ENCODE results near the gene LIN37. TPM values are rescaled to one million over a fixed set of nuclear protein-coding genes. Genes with fewer than 3 reads are reported as not detected.

The LIN37 gene
- total and polyA plus RNA-seq, 2 experiments from 2014 or later: 4.3 to 6.8 TPM

DNA sequence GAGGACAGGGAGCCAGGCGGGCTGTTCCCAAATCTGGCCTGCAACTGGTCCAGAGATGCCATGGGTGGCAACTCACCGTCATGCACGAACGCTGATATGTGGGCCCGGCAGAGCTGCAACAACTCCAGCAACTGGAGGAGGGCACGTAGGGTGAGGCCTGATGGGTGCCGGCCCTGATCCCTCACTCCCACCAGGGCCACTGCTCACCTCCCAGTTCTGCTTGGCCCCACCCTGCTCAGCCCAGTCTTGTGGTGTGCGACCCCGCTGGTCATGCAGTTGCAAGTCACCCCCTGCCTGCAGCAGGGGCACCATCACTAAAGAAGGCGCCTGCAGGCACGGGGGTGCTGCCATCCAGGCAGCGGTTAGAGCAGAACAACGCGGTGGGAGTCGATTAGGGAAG is 43.9 kb downstream of the LIN37 start:
- no peak for TF ChIP-seq STAT1 (IDR thresholded peaks at IDR 0.05; ENCODE audit: unreplicated experiment)
- TF ChIP-seq, protein P1, sequence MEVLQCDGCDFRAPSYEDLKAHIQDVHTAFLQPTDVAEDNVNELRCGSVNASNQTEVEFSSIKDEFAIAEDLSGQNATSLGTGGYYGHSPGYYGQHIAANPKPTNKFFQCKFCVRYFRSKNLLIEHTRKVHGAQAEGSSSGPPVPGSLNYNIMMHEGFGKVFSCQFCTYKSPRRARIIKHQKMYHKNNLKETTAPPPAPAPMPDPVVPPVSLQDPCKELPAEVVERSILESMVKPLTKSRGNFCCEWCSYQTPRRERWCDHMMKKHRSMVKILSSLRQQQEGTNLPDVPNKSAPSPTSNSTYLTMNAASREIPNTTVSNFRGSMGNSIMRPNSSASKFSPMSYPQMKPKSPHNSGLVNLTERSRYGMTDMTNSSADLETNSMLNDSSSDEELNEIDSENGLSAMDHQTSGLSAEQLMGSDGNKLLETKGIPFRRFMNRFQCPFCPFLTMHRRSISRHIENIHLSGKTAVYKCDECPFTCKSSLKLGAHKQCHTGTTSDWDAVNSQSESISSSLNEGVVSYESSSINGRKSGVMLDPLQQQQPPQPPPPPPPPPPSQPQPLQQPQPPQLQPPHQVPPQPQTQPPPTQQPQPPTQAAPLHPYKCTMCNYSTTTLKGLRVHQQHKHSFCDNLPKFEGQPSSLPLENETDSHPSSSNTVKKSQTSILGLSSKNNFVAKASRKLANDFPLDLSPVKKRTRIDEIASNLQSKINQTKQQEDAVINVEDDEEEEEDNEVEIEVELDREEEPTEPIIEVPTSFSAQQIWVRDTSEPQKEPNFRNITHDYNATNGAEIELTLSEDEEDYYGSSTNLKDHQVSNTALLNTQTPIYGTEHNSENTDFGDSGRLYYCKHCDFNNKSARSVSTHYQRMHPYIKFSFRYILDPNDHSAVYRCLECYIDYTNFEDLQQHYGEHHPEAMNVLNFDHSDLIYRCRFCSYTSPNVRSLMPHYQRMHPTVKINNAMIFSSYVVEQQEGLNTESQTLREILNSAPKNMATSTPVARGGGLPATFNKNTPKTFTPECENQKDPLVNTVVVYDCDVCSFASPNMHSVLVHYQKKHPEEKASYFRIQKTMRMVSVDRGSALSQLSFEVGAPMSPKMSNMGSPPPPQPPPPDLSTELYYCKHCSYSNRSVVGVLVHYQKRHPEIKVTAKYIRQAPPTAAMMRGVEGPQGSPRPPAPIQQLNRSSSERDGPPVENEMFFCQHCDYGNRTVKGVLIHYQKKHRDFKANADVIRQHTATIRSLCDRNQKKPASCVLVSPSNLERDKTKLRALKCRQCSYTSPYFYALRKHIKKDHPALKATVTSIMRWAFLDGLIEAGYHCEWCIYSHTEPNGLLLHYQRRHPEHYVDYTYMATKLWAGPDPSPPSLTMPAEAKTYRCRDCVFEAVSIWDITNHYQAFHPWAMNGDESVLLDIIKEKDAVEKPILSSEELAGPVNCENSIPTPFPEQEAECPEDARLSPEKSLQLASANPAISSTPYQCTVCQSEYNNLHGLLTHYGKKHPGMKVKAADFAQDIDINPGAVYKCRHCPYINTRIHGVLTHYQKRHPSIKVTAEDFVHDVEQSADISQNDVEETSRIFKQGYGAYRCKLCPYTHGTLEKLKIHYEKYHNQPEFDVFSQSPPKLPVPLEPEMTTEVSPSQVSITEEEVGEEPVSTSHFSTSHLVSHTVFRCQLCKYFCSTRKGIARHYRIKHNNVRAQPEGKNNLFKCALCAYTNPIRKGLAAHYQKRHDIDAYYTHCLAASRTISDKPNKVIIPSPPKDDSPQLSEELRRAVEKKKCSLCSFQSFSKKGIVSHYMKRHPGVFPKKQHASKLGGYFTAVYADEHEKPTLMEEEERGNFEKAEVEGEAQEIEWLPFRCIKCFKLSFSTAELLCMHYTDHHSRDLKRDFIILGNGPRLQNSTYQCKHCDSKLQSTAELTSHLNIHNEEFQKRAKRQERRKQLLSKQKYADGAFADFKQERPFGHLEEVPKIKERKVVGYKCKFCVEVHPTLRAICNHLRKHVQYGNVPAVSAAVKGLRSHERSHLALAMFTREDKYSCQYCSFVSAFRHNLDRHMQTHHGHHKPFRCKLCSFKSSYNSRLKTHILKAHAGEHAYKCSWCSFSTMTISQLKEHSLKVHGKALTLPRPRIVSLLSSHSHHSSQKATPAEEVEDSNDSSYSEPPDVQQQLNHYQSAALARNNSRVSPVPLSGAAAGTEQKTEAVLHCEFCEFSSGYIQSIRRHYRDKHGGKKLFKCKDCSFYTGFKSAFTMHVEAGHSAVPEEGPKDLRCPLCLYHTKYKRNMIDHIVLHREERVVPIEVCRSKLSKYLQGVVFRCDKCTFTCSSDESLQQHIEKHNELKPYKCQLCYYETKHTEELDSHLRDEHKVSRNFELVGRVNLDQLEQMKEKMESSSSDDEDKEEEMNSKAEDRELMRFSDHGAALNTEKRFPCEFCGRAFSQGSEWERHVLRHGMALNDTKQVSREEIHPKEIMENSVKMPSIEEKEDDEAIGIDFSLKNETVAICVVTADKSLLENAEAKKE (CRISPR knock-in tag; IDR thresholded peaks at IDR 0.05): no peak
- TF ChIP-seq, protein P2, sequence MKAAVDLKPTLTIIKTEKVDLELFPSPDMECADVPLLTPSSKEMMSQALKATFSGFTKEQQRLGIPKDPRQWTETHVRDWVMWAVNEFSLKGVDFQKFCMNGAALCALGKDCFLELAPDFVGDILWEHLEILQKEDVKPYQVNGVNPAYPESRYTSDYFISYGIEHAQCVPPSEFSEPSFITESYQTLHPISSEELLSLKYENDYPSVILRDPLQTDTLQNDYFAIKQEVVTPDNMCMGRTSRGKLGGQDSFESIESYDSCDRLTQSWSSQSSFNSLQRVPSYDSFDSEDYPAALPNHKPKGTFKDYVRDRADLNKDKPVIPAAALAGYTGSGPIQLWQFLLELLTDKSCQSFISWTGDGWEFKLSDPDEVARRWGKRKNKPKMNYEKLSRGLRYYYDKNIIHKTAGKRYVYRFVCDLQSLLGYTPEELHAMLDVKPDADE (IDR thresholded peaks at IDR 0.05): no peak
- TF ChIP-seq POLR2AphosphoS5 (IDR thresholded peaks at IDR 0.05; ENCODE audit: low read depth): no peak
- Histone ChIP-seq H3K4me1 (ENCODE audit: insufficient read depth) (peaks cover 6% of the 10 kb centered on the region; the same call in 1 of the 2 replicates), H3K27ac (ENCODE audit: low read depth) (no peak overlapping the region), H4K20me1 (replicated peaks; ENCODE audit: insufficient read depth) (no peaks in the 10 kb centered on the region), H3K9me2 (ENCODE audit: insufficient read depth) (no peaks in the 10 kb centered on the region), H3K36me3 (ENCODE audit: insufficient read depth) (no peaks in the 10 kb centered on the region), H3F3A (replicated peaks; ENCODE audit: low read depth) (0 out of 2 replicates have a peak, but pooled peaks cover 8% of the 10 kb centered on the region), H3K4me2 (no peak overlapping the region), H2AFZ (no peak overlapping the region), H3K79me2 (replicated peaks; ENCODE audit: insufficient read depth) (no peaks in the 10 kb centered on the region), H3K27me3 (ENCODE audit: insufficient read depth) (peaks cover 24% of the 10 kb centered on the region), H3K4me3 (no peak overlapping the region)
- peaks cover 9% of the 10 kb centered on the region for H3K4me1 Mint-ChIP-seq
- no peak for ATAC-seq
- H3K36me3 Mint-ChIP-seq (ENCODE audit: low read depth): no peaks in the 10 kb centered on the region
- no peak for DNase-seq (ENCODE audit: low spot score)
- H3K4me3 Mint-ChIP-seq: no peak overlapping the region
- H3K9me3 Mint-ChIP-seq: no peaks in the 10 kb centered on the region; the same call in 2 of the 3 replicates
- no peak overlapping the region for H3K27ac Mint-ChIP-seq
- peaks cover 25% of the 10 kb centered on the region for H3K27me3 Mint-ChIP-seq (ENCODE audit: insufficient read depth, low read depth, poor library complexity)

DNA sequence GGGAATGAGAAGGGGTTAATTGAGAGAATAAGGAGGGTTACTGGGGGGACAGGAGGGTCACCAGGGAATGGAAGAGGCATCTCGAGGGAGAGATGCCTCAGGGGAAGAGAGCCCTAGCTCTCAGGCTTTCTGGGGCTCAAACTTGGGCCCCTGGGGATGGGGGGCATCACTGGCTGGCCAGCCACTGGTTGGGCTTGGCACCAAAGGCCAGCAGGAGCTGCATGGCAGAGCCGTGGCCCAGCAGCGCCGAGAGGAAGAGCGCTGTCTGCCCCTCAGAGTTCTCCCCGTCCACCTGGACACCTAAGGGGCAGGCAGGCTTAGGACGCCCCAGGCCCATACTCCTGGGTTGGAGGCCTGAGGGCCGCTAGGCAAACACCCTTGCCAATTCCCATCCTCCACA is 44.5 kb downstream of the LIN37 start:
- H3F3A ChIP-seq (replicated peaks; ENCODE audit: low read depth): 0 out of 2 replicates have a peak, but pooled peaks cover 8% of the 10 kb centered on the region
- Mint-ChIP-seq H3K9me3 (no peaks in the 10 kb centered on the region; the same call in 2 of the 3 replicates), H3K4me3 (no peak overlapping the region), H3K4me1 (peaks cover 12% of the 10 kb centered on the region), H3K27ac (no peak overlapping the region), H3K36me3 (ENCODE audit: low read depth) (no peaks in the 10 kb centered on the region), H3K27me3 (ENCODE audit: insufficient read depth, low read depth, poor library complexity) (peaks cover 29% of the 10 kb centered on the region)
- peaks cover 7% of the 10 kb centered on the region; the same call in 1 of the 2 replicates for H3K4me1 ChIP-seq (ENCODE audit: insufficient read depth)
- H3K4me2 ChIP-seq: no peak overlapping the region
- H2AFZ ChIP-seq: no peak overlapping the region
- ATAC-seq (no peak), DNase-seq (ENCODE audit: low spot score) (no peak)
- no peak overlapping the region for H3K4me3 ChIP-seq
- H3K79me2 ChIP-seq (replicated peaks; ENCODE audit: insufficient read depth): no peaks in the 10 kb centered on the region
- H3K27me3 ChIP-seq (ENCODE audit: insufficient read depth): peaks cover 30% of the 10 kb centered on the region
- H3K36me3 ChIP-seq (ENCODE audit: insufficient read depth): no peaks in the 10 kb centered on the region
- H4K20me1 ChIP-seq (replicated peaks; ENCODE audit: insufficient read depth): no peaks in the 10 kb centered on the region
- no peaks in the 10 kb centered on the region for H3K9me2 ChIP-seq (ENCODE audit: insufficient read depth)
- H3K27ac ChIP-seq (ENCODE audit: low read depth): no peak overlapping the region
- TF ChIP-seq, protein P3, sequence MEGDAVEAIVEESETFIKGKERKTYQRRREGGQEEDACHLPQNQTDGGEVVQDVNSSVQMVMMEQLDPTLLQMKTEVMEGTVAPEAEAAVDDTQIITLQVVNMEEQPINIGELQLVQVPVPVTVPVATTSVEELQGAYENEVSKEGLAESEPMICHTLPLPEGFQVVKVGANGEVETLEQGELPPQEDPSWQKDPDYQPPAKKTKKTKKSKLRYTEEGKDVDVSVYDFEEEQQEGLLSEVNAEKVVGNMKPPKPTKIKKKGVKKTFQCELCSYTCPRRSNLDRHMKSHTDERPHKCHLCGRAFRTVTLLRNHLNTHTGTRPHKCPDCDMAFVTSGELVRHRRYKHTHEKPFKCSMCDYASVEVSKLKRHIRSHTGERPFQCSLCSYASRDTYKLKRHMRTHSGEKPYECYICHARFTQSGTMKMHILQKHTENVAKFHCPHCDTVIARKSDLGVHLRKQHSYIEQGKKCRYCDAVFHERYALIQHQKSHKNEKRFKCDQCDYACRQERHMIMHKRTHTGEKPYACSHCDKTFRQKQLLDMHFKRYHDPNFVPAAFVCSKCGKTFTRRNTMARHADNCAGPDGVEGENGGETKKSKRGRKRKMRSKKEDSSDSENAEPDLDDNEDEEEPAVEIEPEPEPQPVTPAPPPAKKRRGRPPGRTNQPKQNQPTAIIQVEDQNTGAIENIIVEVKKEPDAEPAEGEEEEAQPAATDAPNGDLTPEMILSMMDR (conservative IDR thresholded peaks at IDR 0.05; ENCODE audit: low read depth in 2 of 2): no peak
- TF ChIP-seq, protein P4, sequence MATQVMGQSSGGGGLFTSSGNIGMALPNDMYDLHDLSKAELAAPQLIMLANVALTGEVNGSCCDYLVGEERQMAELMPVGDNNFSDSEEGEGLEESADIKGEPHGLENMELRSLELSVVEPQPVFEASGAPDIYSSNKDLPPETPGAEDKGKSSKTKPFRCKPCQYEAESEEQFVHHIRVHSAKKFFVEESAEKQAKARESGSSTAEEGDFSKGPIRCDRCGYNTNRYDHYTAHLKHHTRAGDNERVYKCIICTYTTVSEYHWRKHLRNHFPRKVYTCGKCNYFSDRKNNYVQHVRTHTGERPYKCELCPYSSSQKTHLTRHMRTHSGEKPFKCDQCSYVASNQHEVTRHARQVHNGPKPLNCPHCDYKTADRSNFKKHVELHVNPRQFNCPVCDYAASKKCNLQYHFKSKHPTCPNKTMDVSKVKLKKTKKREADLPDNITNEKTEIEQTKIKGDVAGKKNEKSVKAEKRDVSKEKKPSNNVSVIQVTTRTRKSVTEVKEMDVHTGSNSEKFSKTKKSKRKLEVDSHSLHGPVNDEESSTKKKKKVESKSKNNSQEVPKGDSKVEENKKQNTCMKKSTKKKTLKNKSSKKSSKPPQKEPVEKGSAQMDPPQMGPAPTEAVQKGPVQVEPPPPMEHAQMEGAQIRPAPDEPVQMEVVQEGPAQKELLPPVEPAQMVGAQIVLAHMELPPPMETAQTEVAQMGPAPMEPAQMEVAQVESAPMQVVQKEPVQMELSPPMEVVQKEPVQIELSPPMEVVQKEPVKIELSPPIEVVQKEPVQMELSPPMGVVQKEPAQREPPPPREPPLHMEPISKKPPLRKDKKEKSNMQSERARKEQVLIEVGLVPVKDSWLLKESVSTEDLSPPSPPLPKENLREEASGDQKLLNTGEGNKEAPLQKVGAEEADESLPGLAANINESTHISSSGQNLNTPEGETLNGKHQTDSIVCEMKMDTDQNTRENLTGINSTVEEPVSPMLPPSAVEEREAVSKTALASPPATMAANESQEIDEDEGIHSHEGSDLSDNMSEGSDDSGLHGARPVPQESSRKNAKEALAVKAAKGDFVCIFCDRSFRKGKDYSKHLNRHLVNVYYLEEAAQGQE (IDR thresholded peaks at IDR 0.05; ENCODE audit: unreplicated experiment): no peak
- TF ChIP-seq EZH2 (IDR thresholded peaks at IDR 0.05; ENCODE audit: low read depth, unreplicated experiment) (no peak), POLR2AphosphoS5 (IDR thresholded peaks at IDR 0.05; ENCODE audit: low read depth) (no peak)
- TF ChIP-seq, protein P2 (IDR thresholded peaks at IDR 0.05): no peak

Measured in GM23338 (cell line).